GM06990 (cell line): ENCODE results near the gene TFE3.

Experiments
- DNase-seq: peaks from one replicate; pipeline ENCODE4 v3.0.0-alpha.2; 2011; ENCODE audit not compliant: insufficient read length; ENCODE audit errors: extremely low read depth
- H3K27me3 ChIP-seq: replicated peaks from 2 replicates; pipeline ENCODE4 v1.6.0; 2011; ENCODE audit warnings: low read length; ENCODE audit not compliant: control insufficient read depth, insufficient read depth
- H3K36me3 ChIP-seq: 2 replicates; pipeline ENCODE4 v1.5.1; 2011; ENCODE audit warnings: low read length; ENCODE audit not compliant: control insufficient read depth, insufficient read depth
- H3K4me3 ChIP-seq: replicated peaks from 2 replicates; pipeline ENCODE4 v1.5.1; 2011; ENCODE audit warnings: low read depth, mild to moderate bottlenecking, control low read depth, low read length
- TF ChIP-seq, protein P1 (sequence below): IDR thresholded peaks from 2 replicates; pipeline ENCODE4 v1.5.1; 2011; ENCODE audit warnings: low read length, control low read depth, mild to moderate bottlenecking, inconsistent platforms; ENCODE audit not compliant: insufficient read depth, poor library complexity, severe bottlenecking

TFE3 gene

DNA sequence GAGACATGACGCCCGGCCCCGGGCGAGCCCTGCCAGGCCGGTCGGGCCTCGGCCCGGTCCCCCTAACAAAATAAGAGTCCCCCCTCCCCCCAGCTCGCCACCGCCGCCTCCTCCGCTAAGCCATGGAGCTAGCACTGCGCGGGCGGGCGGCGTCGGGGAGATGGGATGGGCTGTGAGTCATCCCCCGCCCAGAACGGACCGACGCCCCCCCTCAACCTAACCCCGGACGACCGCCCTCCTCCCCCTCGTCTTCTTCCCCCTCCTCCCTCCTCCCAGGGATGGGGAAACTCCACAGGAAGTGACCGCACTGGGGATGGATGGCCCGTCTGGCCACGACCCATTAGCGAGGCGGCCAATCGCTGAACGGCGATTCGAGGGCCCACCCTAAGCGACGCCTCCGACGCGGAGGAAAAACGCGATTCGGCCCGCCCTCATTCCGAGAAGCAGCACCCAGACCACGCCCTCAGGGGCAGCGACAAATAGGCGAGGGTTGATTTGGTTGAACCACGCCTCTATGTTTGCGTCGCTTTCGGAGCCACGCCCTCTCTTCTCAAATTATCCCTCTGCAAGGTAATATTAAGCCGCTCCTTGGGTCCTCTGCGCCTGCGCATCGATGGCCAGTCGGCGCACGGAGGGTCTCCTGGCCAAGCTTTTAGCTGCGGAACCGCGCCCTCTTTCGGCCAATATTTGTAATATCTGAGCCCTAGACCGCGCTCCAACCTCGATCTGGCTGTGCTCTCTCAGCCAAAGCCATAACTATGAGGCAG lies at the start of gene TFE3:
TSS of gene TFE3 (minus strand) at position 138 of the 767 bp plus-strand sequence. CDS start at position 7, 131 bp downstream.
- Histone ChIP-seq H3K36me3 (peaks cover 3% of the 10 kb centered on the region; the same call in 1 of the 2 replicates), H3K27me3 (no peaks in the 10 kb centered on the region)
- DNase-seq: peak; percentile 93

DNA sequence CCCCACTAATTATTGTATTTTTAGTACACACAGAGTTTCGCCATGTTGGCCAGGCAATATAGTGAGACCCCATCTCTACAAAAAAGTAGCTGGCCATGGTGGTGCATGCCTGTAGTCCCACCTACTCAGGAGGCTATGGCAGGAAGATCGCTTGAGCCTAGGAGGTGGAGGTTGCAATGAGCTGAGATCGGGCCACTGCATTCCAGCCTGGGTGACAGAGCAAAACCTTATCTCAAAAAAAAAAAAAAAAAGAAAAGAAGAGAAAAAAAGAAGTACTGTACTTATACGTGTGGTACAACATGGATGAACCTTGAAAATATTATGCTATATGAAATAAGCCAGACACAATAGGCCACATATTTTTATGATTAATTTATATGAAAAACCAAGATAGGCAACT lies 46.4 kb upstream of the TFE3 start:
- H3K27me3 ChIP-seq: no peaks in the 10 kb centered on the region
- H3K36me3 ChIP-seq: no peaks in the 10 kb centered on the region
- TF ChIP-seq, protein P1, sequence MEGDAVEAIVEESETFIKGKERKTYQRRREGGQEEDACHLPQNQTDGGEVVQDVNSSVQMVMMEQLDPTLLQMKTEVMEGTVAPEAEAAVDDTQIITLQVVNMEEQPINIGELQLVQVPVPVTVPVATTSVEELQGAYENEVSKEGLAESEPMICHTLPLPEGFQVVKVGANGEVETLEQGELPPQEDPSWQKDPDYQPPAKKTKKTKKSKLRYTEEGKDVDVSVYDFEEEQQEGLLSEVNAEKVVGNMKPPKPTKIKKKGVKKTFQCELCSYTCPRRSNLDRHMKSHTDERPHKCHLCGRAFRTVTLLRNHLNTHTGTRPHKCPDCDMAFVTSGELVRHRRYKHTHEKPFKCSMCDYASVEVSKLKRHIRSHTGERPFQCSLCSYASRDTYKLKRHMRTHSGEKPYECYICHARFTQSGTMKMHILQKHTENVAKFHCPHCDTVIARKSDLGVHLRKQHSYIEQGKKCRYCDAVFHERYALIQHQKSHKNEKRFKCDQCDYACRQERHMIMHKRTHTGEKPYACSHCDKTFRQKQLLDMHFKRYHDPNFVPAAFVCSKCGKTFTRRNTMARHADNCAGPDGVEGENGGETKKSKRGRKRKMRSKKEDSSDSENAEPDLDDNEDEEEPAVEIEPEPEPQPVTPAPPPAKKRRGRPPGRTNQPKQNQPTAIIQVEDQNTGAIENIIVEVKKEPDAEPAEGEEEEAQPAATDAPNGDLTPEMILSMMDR: no peak
- no peak overlapping the region for H3K4me3 ChIP-seq
- DNase-seq: no peak

More for the DNA sequence above, at the start of gene TFE3:
- TF ChIP-seq, protein P1: peak; percentile 53
- peak within 1 kb of the TSS; percentile 75 for H3K4me3 ChIP-seq

- no peak for DNase-seq
- Histone ChIP-seq H3K4me3 (no peak overlapping the region), H3K36me3 (no peaks in the 10 kb centered on the region; the same call in 1 of the 2 replicates), H3K27me3 (no peaks in the 10 kb centered on the region)
- TF ChIP-seq, protein P1: no peak
Measured at GRCh38 chrX:49082271-49082871, 39.2 kb upstream of the TFE3 start.

DNA sequence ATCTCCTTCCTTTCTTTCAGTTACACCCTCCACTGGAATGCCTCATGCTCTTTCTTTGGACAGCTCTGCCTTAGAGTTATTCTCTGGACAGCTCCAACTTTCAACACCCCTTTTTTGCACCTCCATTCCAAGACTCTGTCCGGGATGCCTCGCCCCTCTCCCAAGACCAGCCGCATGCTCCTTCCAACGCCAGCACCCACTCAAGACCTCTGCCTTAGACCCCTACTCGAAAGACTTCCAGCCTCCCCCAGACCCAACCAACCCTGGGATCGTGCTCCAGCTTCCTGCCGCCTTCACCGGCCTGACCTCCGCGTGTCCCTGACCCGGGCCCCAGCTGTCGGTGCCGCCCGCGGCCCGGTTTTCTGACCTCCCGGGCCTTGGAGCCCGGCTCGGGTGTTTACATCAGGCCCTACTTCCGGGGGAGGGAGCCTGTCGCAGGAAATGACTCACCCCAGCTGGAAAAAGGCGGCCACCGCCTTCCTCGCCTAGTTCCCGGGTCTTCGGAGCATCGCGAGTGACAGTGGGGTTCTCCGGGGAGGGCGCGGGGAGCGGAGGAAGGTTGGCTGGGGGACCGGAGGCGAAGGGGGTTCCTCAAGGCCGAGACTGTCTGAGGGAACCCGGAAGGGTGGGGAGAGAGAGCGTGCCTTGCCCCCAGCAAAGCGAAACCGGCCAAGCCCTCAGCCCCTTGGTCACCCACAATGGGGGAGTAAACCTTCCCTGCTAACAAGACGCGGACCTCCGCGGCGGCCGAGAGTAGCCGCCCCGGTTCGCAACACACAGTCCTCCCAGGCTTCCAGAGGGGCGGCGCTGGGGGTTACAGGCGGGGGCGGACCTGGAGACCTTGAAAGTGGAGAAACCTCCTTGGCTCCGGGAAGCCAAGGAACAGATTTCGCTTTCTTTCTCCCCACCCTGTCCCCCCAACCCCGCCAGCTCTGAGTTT lies 36.6 kb upstream of the TFE3 start, which contains the start of gene WDR45:
TSS of gene WDR45 (minus strand) at position 399 of the 940 bp plus-strand sequence. CDS start 1,792 bp downstream, outside the sequence.
- TF ChIP-seq, protein P1: no peak
- DNase-seq: peak; percentile 76

GRCh38 chrX:49077941-49078340 lies 34.8 kb upstream of the TFE3 start:
- H3K4me3 ChIP-seq: no peak overlapping the region
- TF ChIP-seq, protein P1: no peak

More for the DNA sequence above, 36.6 kb upstream of the TFE3 start, which contains the start of gene WDR45:
- peak within 1 kb of the TSS; percentile 75 for H3K4me3 ChIP-seq
- no peaks in the 10 kb centered on the region for H3K27me3 ChIP-seq
- H3K36me3 ChIP-seq: peaks cover 2% of the 10 kb centered on the region; the same call in 1 of the 2 replicates

More at GRCh38 chrX:49077941-49078340, 34.8 kb upstream of the TFE3 start:
- no peak for DNase-seq
- H3K27me3 ChIP-seq: no peaks in the 10 kb centered on the region
- peaks cover 2% of the 10 kb centered on the region; the same call in 1 of the 2 replicates for H3K36me3 ChIP-seq
